Islet precursor cell (in vitro differentiated cells): ENCODE results near the gene THUMPD2.
A peak's percentile ranks its signal among the peaks of the same experiment; 100 is the strongest.
"Not testable (repeated sequence)": the region's sequence is repeated elsewhere in the genome, so short reads cannot be mapped to it uniquely, and the experiment has no call there.

ENCODE experiments used
- DNase-seq: peaks from one replicate; pipeline ENCODE4 v3.0.0-alpha.2; 2018

The THUMPD2 gene, protein sequence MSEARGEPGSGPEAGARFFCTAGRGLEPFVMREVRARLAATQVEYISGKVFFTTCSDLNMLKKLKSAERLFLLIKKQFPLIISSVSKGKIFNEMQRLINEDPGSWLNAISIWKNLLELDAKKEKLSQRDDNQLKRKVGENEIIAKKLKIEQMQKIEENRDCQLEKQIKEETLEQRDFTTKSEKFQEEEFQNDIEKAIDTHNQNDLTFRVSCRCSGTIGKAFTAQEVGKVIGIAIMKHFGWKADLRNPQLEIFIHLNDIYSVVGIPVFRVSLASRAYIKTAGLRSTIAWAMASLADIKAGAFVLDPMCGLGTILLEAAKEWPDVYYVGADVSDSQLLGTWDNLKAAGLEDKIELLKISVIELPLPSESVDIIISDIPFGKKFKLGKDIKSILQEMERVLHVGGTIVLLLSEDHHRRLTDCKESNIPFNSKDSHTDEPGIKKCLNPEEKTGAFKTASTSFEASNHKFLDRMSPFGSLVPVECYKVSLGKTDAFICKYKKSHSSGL

GRCh38 chr2:39778775-39779340 is at the start of gene THUMPD2:
THUMPD2 (minus strand) TSS chr2:39779258; CDS start chr2:39779239, 19 bp downstream.
- DNase-seq = peak; percentile 80

- DNase-seq = no peak
Measured at GRCh38 chr2:39821871-39822270, 42.8 kb upstream of the THUMPD2 start.

DNA sequence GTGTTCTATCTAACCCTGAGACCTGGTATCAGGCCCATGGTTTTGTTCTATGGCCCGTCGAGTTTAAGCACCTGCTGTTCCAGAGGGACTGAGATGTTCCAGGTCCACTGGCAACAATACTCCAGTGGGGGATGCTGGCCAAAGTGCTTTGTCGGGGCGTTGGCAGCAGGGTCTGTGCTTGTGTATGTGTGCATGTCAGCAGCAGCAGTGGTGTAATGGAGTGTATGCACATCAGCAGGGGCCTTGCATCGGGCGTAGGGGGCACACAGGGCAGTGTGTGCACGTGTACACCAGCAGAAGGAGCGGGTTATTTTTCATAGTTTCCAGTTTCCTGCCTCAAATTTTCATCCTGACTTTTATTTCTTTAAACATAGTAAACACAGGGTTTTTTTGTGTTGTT is 37.8 kb upstream of the THUMPD2 start:
- no peak for DNase-seq

- no peak for DNase-seq
Measured at GRCh38 chr2:39816428-39816827, 37.4 kb upstream of the THUMPD2 start.

DNA sequence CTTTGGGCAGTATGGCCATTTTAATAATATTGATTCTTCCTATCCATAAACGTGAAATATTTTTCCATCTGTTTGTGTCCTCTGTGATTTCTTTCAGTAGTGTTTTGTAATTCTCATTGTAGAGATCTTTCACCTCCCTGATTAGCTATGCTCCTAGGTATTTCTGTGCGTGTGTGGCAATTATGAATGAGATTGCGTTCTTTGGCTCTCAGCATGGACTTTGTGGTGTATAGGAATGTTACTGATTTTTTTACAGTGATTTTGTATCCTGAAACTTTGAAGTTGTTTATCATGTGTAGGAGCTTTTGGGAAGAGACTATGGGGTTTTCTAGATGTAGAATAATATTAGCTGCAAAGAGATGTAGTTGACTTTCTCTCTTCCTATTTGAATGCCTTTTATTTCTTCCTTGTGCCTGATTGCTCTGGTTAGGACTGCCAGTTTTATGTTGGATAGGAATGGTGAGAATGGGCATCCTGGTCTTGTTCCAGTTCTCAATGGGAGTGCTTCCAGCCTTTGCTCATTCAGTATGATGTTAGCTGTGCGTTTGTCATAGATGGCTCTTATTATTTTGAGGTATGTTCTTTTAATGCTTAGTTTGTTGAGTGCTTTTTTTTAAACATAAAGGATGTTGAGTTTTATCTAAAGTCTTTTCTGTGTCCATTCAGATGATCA is 27.0 kb upstream of the THUMPD2 start:
- no peak for DNase-seq

DNA sequence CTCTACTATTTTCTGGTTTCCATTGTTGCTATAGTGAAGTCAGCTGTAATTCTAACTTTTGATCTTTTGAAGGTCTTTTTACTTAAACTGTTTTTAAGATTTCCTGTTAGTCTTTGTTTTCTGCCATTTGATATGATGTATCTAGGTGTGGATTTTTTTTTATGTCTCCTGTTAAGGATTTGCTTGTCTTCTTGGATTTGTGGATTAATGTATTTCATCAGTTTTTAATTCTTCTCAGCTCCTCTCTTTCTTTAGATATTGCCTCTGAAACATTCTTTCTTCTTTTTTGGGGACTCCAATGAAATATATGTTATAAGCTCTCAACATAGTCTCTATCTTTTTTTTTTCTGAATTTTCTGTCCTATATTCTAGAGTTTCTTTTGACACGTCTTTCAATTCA is 24.8 kb upstream of the THUMPD2 start:
- DNase-seq = no peak

DNA sequence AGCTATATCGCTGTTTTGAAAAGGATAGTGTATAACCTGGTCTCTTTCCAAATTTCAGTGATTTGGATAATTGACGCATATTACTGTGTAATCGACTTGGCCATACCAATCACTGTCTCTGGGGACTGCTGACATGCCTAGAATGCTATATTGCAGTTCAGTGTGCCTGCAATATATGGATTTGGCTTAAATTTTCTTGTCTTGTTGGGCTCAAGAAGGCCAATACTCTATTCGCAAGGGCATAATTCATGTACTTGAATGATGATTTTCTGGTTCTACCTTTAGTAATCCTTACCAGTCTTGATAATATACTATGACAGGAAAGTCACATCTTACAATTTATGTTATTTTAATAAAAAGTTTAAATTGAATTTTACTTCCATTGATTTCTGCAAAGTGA is 21.7 kb upstream of the THUMPD2 start:
- DNase-seq = no peak

GRCh38 chr2:39796134-39796533 is 17.1 kb upstream of the THUMPD2 start:
- DNase-seq = no peak

DNA sequence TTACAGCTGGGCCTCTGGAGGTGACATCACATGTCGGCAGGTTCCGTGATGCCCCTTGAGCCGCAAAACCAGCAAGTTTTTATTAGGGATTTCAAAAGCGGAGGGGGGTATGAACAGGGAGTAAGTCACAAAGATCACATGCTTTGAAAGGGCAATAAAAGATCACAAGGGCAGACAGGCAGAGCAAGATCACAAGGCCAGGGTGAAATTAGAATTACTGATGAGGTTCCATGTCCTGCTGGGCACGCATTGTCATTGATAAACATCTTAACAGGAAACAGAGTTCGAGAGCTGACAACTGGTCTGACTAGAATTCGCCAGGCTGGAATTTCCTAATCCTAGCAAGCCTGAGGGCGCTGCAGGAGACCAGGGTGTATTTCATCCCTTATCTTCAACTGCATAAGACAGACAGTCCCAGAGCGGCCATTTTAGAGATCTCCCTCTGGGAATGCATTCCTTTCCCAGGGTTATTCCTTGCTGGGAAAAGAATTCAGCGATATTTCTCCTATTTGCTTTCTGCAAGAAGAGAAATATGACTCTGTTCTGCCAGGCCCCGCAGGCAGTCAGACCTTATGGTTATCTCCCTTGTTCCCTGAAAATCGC is 11.3 kb upstream of the THUMPD2 start:
- not testable (repeated sequence) for DNase-seq

- no peak for DNase-seq
Measured at GRCh38 chr2:39787950-39788349, 8.9 kb upstream of the THUMPD2 start.

DNA sequence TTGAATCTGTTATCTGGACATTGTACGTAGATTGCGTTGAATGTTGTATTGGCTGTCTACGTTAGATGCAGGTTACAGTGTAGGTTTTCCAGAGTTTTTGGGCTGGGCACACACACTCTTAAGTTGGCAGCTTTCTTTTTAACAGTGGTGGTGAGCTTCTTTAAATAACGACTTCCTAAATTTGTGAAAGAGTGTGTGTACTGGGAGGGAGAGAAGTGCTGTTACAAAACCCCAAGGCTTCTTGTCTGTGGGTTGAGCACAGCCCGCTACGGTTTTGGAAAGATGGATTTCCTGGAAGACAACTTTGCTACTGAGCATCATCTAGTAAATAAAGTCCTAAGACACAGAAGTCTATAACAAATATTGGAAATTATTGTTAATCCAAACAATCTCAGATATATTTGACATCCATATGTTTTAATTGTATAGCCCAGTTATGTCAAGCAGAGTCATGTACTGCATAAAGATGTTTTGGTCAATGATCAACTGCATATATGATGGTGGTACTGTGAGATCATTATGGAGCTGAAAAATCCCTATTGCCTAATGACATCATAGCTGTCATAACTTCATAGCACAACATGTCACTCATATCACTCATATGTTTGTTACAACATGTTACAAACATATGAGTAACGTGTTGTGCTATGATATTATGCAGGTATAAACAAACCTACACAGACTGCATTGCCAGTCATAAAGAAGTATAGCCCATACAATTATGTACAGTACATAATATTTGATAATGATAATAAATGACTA is 7.9 kb upstream of the THUMPD2 start:
- DNase-seq = no peak

DNA sequence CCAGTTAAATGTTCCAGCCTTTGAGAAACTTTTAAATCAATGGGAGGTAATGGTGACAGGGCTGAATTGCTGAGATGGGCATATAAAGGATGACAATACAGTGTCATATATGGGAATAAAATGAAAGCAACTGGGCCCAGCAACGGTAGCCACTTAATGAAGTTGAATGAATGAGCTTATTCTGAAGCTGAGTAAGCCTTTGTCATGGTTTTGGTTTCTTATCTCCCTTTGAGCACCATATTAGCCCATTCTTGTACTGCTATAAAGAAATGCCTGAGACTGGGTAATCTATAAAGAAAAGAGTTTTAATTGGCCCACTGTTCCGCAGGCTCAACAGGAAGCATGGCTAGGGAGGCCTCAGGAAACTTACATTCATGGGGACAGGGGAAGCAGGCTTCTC is 3.5 kb upstream of the THUMPD2 start:
- DNase-seq = no peak

GRCh38 chr2:39781697-39782096 is 2.6 kb upstream of the THUMPD2 start:
- no peak for DNase-seq

- peak; percentile 57 for DNase-seq
Measured at GRCh38 chr2:39780825-39781600, 2.0 kb upstream of the THUMPD2 start.

DNA sequence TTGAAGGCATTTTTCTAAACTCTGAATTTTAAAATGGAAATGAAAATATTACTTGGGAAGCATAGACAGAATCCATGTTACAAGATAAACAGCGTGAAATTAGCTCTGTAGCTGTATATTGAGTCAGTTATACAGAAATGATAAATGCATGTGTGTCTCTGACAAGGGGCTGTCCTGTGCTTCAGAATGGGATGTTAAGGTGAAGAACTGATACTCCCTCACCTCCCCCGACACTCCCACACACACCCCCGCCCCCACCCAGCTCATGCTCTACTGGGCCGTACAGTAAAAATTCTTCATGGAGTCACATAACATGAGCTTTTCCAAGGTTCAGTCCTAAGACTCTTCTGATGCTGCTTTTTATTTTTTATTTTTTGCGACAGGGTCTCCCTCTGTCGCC is 869 bp upstream of the THUMPD2 start:
- DNase-seq = no peak

DNA sequence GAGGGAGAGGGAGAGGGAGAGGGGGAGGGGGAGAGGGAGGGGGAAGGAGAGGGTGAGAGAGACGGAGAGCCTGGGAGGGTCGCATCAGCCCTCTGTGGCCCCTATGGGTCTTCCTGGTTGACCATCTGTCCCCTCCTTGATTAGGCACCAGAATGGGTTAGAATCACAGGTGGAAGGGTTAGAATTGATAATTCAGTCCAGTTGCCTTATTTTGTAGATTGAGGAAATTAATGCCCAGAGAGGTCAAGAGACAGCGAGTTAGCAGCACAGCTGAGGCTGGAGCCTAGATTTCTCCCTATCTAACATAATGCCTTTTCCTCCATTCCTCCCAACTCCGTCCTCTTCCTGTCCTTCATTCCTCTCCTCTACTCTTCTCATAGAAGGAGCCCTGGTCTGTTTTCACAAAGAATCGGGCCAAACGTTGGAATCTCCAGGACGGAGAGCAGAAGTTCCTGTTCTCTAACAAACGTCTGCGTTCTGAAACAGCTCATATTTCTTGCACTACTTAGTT is 338 bp upstream of the THUMPD2 start:
- no peak for DNase-seq

DNA sequence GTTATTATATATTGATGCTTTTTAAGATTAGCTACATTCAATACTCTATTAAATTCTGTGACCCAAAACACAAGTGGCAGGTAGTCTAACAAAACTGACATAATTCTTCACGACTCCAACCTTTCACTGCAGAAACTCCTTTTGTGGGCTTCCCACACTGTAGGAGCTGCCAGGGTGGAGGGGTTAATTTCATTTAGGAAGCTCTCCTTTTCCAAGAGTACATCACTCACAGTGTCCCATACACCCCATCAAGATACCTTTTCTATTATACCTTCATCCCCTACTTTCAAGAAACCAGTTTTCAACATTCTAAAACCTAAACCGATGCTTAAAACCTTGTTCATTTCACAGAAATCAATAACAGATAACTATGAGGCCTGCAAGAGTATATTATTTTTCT is 825 bp downstream of the THUMPD2 start:
- DNase-seq = no peak

- no peak for DNase-seq
Measured at GRCh38 chr2:39772812-39773152, 6.3 kb downstream of the THUMPD2 start.

- no peak for DNase-seq
Measured at GRCh38 chr2:39772086-39772811, 6.8 kb downstream of the THUMPD2 start.

DNA sequence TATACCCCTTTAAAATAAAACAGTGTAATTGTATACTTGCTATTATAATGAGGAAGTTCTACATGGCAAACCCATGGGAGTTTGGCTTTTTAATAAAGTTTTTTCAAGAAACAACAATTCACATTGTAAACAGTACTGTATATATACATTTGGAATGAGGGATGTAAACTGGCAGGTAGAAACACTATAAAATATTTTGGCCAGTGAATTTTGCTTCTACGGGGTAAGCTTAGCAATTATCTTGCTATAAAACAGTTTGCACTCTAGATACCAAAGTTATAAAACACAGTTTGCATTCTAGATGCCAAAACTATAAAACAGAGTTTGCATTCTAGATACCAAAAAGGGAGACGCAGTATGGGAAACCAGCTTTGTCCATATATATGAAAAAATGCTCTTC is 16.6 kb downstream of the THUMPD2 start:
- no peak for DNase-seq

DNA sequence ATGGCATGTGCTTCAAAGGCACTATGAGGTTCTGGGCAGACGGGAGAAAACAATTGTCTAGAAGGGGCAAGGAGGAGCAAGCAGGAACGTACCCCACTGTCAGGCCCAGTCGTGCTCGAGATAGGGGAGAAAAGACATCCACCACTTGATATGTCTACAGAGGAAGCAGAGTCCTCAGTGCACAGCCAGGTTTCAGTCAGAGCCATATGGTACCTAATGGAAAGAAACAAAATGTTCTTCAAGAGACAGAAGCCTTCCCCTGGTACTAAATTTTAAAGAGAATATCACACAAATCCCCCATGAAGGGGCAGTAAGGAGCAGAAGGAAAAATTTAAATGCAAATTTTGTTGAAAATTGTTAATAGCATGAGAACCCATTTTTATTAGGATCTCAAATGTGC is 21.9 kb downstream of the THUMPD2 start:
- no peak for DNase-seq
